SU-DHL-6 (cell line): Measurements from ENCODE around the gene CDC20.

ENCODE experiments used
- H2AFZ ChIP-seq: fragments of 200-600 bp; sonication (generic); 2 replicates; pipeline ENCODE4 v1.6.1; 2014; ENCODE audit warnings: low read depth, mild to moderate bottlenecking, moderate library complexity, mixed read lengths, antibody characterized with exemption, low read length; ENCODE audit not compliant: severe bottlenecking
- H3F3A ChIP-seq: fragments of 200-600 bp; shearing (Covaris generic); 2 replicates; pipeline ENCODE4 v1.6.0; 2016; ENCODE audit warnings: antibody characterized with exemption, mild to moderate bottlenecking; ENCODE audit not compliant: insufficient read depth
- H3K27ac ChIP-seq: fragments of 200-600 bp; sonication (generic); 2 replicates; pipeline ENCODE4 v1.5.1; 2016; ENCODE audit warnings: low read depth, mild to moderate bottlenecking, low read length, moderate library complexity, mixed read lengths
- H3K27me3 ChIP-seq: fragments of 200-600 bp; sonication (generic), shearing (Covaris generic); 2 replicates; pipeline ENCODE4 v1.6.0; 2014; ENCODE audit warnings: mild to moderate bottlenecking, low read length
- H3K36me3 ChIP-seq: fragments of 200-600 bp; sonication (generic); 2 replicates; pipeline ENCODE4 v1.6.1; 2014; ENCODE audit warnings: mild to moderate bottlenecking, low read length, mixed read lengths
- H3K4me2 ChIP-seq: fragments of 300-600, 200-600 bp; shearing (Covaris generic), sonication (generic); 2 replicates; pipeline ENCODE4 v1.6.0; 2014; ENCODE audit warnings: low read length, low read depth, mild to moderate bottlenecking; ENCODE audit not compliant: poor library complexity, severe bottlenecking
- H3K4me3 ChIP-seq: fragments of 200-600 bp; sonication (generic); 2 replicates; pipeline ENCODE4 v1.5.1; 2014; ENCODE audit warnings: antibody characterized with exemption, low read length, mild to moderate bottlenecking, mixed read lengths; ENCODE audit not compliant: insufficient read depth, poor library complexity, severe bottlenecking
- H3K79me2 ChIP-seq: fragments of 200-600 bp; sonication (generic); 2 replicates; pipeline ENCODE4 v1.6.1; 2014; ENCODE audit warnings: mild to moderate bottlenecking, low read length, moderate library complexity; ENCODE audit not compliant: insufficient read depth
- H3K9ac ChIP-seq: fragments of 200-600 bp; sonication (generic); 2 replicates; pipeline ENCODE4 v1.7.0; 2014; ENCODE audit warnings: mild to moderate bottlenecking, low read length
- H3K9me2 ChIP-seq: fragments of 200-600 bp; sonication (generic); replicated peaks from 2 replicates; pipeline ENCODE4 v1.6.1; 2014; ENCODE audit warnings: low read length; ENCODE audit not compliant: insufficient read depth
- H3K9me3 ChIP-seq: fragments of 200-600 bp; sonication (generic); 2 replicates; pipeline ENCODE4 v1.6.1; 2014; ENCODE audit warnings: low read length, mixed read lengths; ENCODE audit not compliant: insufficient read depth
- H4K20me1 ChIP-seq: fragments of 200-600 bp; sonication (generic); 2 replicates; pipeline ENCODE4 v1.6.1; 2014; ENCODE audit warnings: low read depth, mild to moderate bottlenecking, antibody characterized with exemption, low read length, moderate library complexity, mixed read lengths
- EZH2phosphoT487 ChIP-seq: fragments of 200-600 bp; sonication (generic), shearing (Covaris generic); conservative IDR thresholded peaks from 2 replicates; pipeline ENCODE4 v1.6.1; 2018; ENCODE audit warnings: mild to moderate bottlenecking, antibody characterized with exemption, low read length, moderate library complexity, mixed read lengths
- TF ChIP-seq, protein P1 (sequence below): fragments of 200-600 bp; sonication (generic); IDR thresholded peaks from one replicate; pipeline ENCODE4 v1.5.1; 2017; ENCODE audit warnings: antibody characterized with exemption, mild to moderate bottlenecking, low read length, moderate library complexity; ENCODE audit not compliant: insufficient read depth, poor library complexity, severe bottlenecking

Gene CDC20

DNA sequence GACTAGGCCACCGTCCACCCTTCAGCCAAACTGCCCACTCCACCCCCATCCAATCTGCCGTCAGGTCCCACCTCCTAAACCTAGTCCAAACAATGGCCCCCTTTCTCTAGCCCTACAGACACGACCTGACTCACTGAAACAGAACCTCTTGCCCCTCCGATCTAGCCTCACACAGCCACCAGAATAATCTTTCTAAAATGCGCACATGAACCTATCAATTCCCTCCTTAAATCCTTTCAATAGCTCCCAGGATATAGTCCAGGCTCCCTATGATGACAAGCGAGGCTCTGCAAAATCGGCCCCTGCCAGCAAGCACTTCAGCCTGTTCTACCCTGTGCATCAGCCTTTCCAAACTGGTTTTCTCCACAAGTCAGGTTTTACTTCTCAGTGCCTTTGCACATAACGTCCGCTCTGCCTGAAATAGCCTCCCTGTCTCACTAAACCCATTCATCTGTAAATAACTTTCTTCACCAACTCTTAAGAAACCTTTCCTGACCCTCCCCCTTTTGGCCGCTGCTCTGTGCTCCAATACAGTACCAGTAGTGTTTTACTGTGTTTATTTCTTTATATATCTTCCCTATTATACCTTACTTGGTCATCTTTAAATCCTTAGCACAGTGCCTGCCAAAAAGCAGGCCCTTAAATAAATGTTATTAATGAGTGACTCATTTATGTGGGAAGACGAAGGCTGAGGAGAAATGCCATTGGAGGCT is 9.0 kb upstream of the CDC20 start:
- peak overlapping the region; percentile 60 for H3K9ac ChIP-seq

GRCh38 chr1:43350976-43351375 is 7.8 kb upstream of the CDC20 start:
- no peaks in the 10 kb centered on the region for H4K20me1 ChIP-seq
- H3K9me3 ChIP-seq, result no peaks in the 10 kb centered on the region
- no peak overlapping the region for H3K4me3 ChIP-seq
- no peaks in the 10 kb centered on the region for H3K27me3 ChIP-seq
- H3K9ac ChIP-seq, result no peak overlapping the region
- H3F3A ChIP-seq, result peaks cover 18% of the 10 kb centered on the region
- no peak overlapping the region for H3K27ac ChIP-seq
- H3K4me2 ChIP-seq, result no peak overlapping the region
- H3K9me2 ChIP-seq, result no peaks in the 10 kb centered on the region
- no peaks in the 10 kb centered on the region for H3K36me3 ChIP-seq
- H3K79me2 ChIP-seq, result no peaks in the 10 kb centered on the region
- H2AFZ ChIP-seq, result no peak overlapping the region
- TF ChIP-seq, protein P1, sequence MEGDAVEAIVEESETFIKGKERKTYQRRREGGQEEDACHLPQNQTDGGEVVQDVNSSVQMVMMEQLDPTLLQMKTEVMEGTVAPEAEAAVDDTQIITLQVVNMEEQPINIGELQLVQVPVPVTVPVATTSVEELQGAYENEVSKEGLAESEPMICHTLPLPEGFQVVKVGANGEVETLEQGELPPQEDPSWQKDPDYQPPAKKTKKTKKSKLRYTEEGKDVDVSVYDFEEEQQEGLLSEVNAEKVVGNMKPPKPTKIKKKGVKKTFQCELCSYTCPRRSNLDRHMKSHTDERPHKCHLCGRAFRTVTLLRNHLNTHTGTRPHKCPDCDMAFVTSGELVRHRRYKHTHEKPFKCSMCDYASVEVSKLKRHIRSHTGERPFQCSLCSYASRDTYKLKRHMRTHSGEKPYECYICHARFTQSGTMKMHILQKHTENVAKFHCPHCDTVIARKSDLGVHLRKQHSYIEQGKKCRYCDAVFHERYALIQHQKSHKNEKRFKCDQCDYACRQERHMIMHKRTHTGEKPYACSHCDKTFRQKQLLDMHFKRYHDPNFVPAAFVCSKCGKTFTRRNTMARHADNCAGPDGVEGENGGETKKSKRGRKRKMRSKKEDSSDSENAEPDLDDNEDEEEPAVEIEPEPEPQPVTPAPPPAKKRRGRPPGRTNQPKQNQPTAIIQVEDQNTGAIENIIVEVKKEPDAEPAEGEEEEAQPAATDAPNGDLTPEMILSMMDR, result no peak
- TF ChIP-seq EZH2phosphoT487, result no peak

More for the DNA sequence above, 9.0 kb upstream of the CDC20 start:
- H3K79me2 ChIP-seq, result no peaks in the 10 kb centered on the region
- peak overlapping the region; percentile 74 for H3K4me2 ChIP-seq
- peaks cover 18% of the 10 kb centered on the region for H3F3A ChIP-seq
- no peaks in the 10 kb centered on the region for H4K20me1 ChIP-seq
- H2AFZ ChIP-seq, result peak overlapping the region; percentile 83
- H3K36me3 ChIP-seq, result no peaks in the 10 kb centered on the region
- H3K27me3 ChIP-seq, result no peaks in the 10 kb centered on the region
- peak overlapping the region; percentile 67 for H3K27ac ChIP-seq
- no peak for TF ChIP-seq EZH2phosphoT487
- TF ChIP-seq, protein P1, result no peak
- H3K9me3 ChIP-seq, result no peaks in the 10 kb centered on the region
- no peaks in the 10 kb centered on the region for H3K9me2 ChIP-seq
- peak overlapping the region; percentile 56 for H3K4me3 ChIP-seq

- Histone ChIP-seq H3K9me3 (no peaks in the 10 kb centered on the region), H3K4me3 (no peak overlapping the region), H3F3A (peaks cover 18% of the 10 kb centered on the region), H3K27ac (no peak overlapping the region), H3K27me3 (no peaks in the 10 kb centered on the region), H3K9ac (no peak overlapping the region), H3K4me2 (no peak overlapping the region), H2AFZ (no peak overlapping the region), H3K36me3 (no peaks in the 10 kb centered on the region), H3K9me2 (no peaks in the 10 kb centered on the region), H3K79me2 (no peaks in the 10 kb centered on the region), H4K20me1 (no peaks in the 10 kb centered on the region)
- no peak for TF ChIP-seq EZH2phosphoT487
- TF ChIP-seq, protein P1, result no peak
These were observed 7.1 kb upstream of the CDC20 start for GRCh38 chr1:43351421-43352350.
